CD8-positive, alpha-beta memory T cell (primary cell): ENCODE measurements around the gene MYO18B. TPM values are rescaled to one million over a fixed set of nuclear protein-coding genes. Genes with fewer than 3 reads are reported as not detected.
A peak's percentile ranks its signal among the peaks of the same experiment; 100 is the strongest.

Source experiments
- CTCF ChIA-PET: fragments of 350-600 bp; sonication (Branson Sonifier 250); formaldehyde crosslinking; loops from one replicate; lab custom pipeline; 2021; ENCODE audit warnings: antibody characterized with exemption; lab: Charles Lee
- POLR2A ChIA-PET: fragments of 350-600 bp; sonication (Branson Sonifier 250); formaldehyde crosslinking; loops from one replicate; lab custom pipeline; 2021; ENCODE audit warnings: antibody characterized with exemption; lab: Charles Lee
- DNase-seq, 5 donors: peaks; one replicate each; pipeline versions ENCODE4 v3.0.0 to v3.0.0-alpha.2; 2020 to 2022; ENCODE audit warnings: mixed read lengths in 1 of 5
- H3K27ac ChIP-seq: one replicate; pipeline ENCODE4 v1.7.0; 2013; ENCODE audit warnings: low read depth, mild to moderate bottlenecking, low read length, moderate library complexity
- H3K27me3 ChIP-seq: 2 replicates; pipeline ENCODE4 v1.7.0; 2013; ENCODE audit warnings: low read length, mild to moderate bottlenecking; ENCODE audit not compliant: insufficient read depth, poor library complexity, severe bottlenecking
- H3K36me3 ChIP-seq: 2 replicates; pipeline ENCODE4 v1.7.0; 2013; ENCODE audit warnings: mild to moderate bottlenecking, low read length, moderate library complexity; ENCODE audit not compliant: insufficient read depth
- H3K4me1 ChIP-seq: 2 replicates; pipeline ENCODE4 v1.7.0; 2013; ENCODE audit warnings: mild to moderate bottlenecking, low read length, moderate library complexity; ENCODE audit not compliant: insufficient read depth
- H3K4me3 ChIP-seq: 2 replicates; pipeline ENCODE4 v1.7.0; 2013; ENCODE audit warnings: mild to moderate bottlenecking, low read length
- H3K9me3 ChIP-seq: 2 replicates; pipeline ENCODE4 v1.7.0; 2013; ENCODE audit warnings: mild to moderate bottlenecking, low read length
- H3K27ac Mint-ChIP-seq, 8 donors: one replicate each; pipeline ENCODE4 v1.8.0; 2020 to 2021; ENCODE audit warnings: mixed read lengths in 8 of 8, mild to moderate bottlenecking in 6 of 8, inconsistent platforms in 3 of 8, moderate library complexity in 3 of 8
- H3K27me3 Mint-ChIP-seq, 2 donors: one replicate each; pipeline ENCODE4 v1.8.0; 2020 to 2021; ENCODE audit warnings: mixed read lengths in 2 of 2, mild to moderate bottlenecking in 1 of 2, moderate library complexity in 1 of 2
- H3K36me3 Mint-ChIP-seq, 3 donors: one replicate each; pipeline ENCODE4 v1.8.0; 2020 to 2021; ENCODE audit warnings: mixed read lengths in 3 of 3, inconsistent platforms in 1 of 3, mild to moderate bottlenecking in 1 of 3
- H3K4me1 Mint-ChIP-seq, 3 donors: one replicate each; pipeline ENCODE4 v1.8.0; 2020 to 2021; ENCODE audit warnings: mixed read lengths in 3 of 3, inconsistent platforms in 1 of 3, mild to moderate bottlenecking in 1 of 3
- H3K4me3 Mint-ChIP-seq, 7 donors: one replicate each; pipeline ENCODE4 v1.8.0; 2020 to 2021; ENCODE audit warnings: mixed read lengths in 7 of 7, mild to moderate bottlenecking in 6 of 7, moderate library complexity in 4 of 7, inconsistent platforms in 2 of 7
- H3K9me3 Mint-ChIP-seq, 5 donors: one replicate each; pipeline ENCODE4 v1.8.0; 2020 to 2022; ENCODE audit warnings: mixed read lengths in 5 of 5, mild to moderate bottlenecking in 3 of 5, moderate library complexity in 2 of 5, inconsistent platforms in 1 of 5
- polyA plus RNA-seq: library from polyadenylated mRNA; unstranded; fragments of 300-500 nt; fragmentation: Illumina TruSeq; gene quantifications from one replicate; pipeline ENCODE4 v1.2.3, GENCODE V29; 2021
- total RNA-seq, 2 experiments: library from RNA; stranded (reverse); gene quantifications; one replicate each; pipeline ENCODE4 v1.2.3, GENCODE V29; 2021

The MYO18B gene
- total and polyA plus RNA-seq, 3 experiments from 2014 or later: 0.06 to 0.84 (median 0.59) TPM

DNA sequence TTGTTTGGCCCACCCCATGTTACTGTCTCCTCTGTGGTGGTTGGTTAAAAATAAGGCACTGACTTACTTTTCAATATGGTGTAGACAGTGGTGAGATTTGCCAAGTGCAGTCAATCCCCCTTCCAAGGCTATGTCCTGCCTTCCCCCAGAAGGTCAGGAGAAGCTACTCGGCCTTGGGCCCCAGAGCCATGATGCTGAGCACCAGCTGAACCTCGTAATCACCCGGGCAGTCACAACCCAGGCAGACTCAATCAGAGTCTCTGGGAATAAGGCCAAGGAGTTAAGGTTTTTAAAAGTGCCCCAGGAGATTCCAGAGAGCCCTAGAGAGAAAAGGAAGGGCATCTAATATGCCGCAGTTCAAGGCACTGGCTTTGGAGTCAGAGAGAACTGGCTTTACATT, 23.8 kb downstream of the MYO18B start:
- Mint-ChIP-seq H3K9me3 (peaks cover 3 to 15% (median 10%) of the 10 kb centered on the region in 5 donors), H3K27me3 (peaks cover 7 to 13% of the 10 kb centered on the region in 2 donors)

DNA sequence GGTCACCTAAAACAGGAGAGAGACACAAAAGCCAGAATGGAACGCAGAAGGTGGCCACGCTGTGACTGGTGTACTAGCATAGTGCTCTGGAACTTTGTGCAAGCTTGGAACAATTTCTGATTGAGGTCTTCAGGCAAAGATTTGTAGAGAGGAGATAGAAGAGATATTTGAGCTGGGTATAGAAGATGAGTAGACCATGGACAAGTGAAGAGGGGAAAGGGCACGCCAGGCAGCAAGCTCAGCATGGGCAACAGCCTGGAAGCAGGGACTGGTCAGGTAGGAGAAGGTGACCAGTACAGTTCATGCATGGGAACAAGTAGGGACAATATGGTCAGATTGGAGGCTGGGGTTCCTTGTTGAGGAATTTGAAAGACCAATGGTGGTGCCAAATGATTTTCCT, 24.4 kb downstream of the MYO18B start:
- Mint-ChIP-seq H3K36me3 (peaks cover 0 to 8% (median 0%) of the 10 kb centered on the region in 3 donors), H3K27ac (no peak overlapping the region)

More for the DNA sequence above, 23.8 kb downstream of the MYO18B start:
- no peaks in the 10 kb centered on the region for H3K4me1 Mint-ChIP-seq
- H3K27ac Mint-ChIP-seq: no peak overlapping the region
- POLR2A ChIA-PET: no interaction called here
- CTCF ChIA-PET: no interaction called here
- no peak overlapping the region for H3K4me3 Mint-ChIP-seq
- Histone ChIP-seq H3K9me3 (no peaks in the 10 kb centered on the region), H3K36me3 (no peaks in the 10 kb centered on the region), H3K4me3 (no peak overlapping the region), H3K4me1 (no peaks in the 10 kb centered on the region), H3K27me3 (no peaks in the 10 kb centered on the region), H3K27ac (no peak overlapping the region)
- no peak for DNase-seq
- H3K36me3 Mint-ChIP-seq: peaks cover 0 to 8% (median 0%) of the 10 kb centered on the region in 3 donors

DNA sequence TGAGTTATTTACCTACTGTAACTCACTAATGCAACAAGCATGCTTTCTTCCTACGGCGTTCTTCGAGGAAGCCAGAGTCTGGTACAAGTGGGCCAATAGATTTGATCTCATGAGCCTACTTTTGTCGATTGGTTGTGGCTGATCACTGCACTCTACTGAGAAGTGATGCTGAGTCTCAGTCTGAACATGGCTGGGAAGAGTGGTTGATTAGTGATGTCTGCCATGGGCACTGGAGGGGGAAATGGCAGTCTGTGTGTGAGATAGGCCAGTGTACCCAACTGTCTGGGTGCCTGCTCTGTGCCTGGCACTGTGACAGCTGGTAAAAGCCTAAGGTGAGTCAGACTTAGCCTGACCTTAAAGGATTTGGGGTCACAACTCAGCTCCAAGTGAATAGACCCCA, 28.3 kb downstream of the MYO18B start:
- Mint-ChIP-seq H3K36me3 (peaks cover 0 to 8% (median 0%) of the 10 kb centered on the region in 3 donors), H3K4me1 (peaks cover 1 to 5% (median 5%) of the 10 kb centered on the region in 3 donors), H3K9me3 (peaks cover 3 to 15% (median 10%) of the 10 kb centered on the region in 5 donors), H3K27me3 (peaks cover 4 to 8% of the 10 kb centered on the region in 2 donors), H3K27ac (no peak overlapping the region), H3K4me3 (no peak overlapping the region)
- H3K4me1 ChIP-seq: no peaks in the 10 kb centered on the region
- no peak overlapping the region for H3K27ac ChIP-seq
- no peaks in the 10 kb centered on the region for H3K9me3 ChIP-seq
- ChIA-PET POLR2A (no interaction called here), CTCF (no interaction called here)
- no peak for DNase-seq
- no peak overlapping the region for H3K4me3 ChIP-seq
- no peaks in the 10 kb centered on the region for H3K27me3 ChIP-seq
- no peaks in the 10 kb centered on the region for H3K36me3 ChIP-seq

More for the DNA sequence above, 24.4 kb downstream of the MYO18B start:
- ChIA-PET POLR2A (no interaction called here), CTCF (no interaction called here)
- no peak for DNase-seq
- Histone ChIP-seq H3K9me3 (no peaks in the 10 kb centered on the region), H3K4me1 (no peaks in the 10 kb centered on the region), H3K4me3 (no peak overlapping the region), H3K27me3 (no peaks in the 10 kb centered on the region), H3K36me3 (no peaks in the 10 kb centered on the region), H3K27ac (no peak overlapping the region)
- no peak overlapping the region for H3K4me3 Mint-ChIP-seq
- H3K4me1 Mint-ChIP-seq: no peaks in the 10 kb centered on the region
- H3K27me3 Mint-ChIP-seq: peaks cover 6 to 11% of the 10 kb centered on the region in 2 donors
- peaks cover 3 to 15% (median 10%) of the 10 kb centered on the region in 5 donors for H3K9me3 Mint-ChIP-seq

DNA sequence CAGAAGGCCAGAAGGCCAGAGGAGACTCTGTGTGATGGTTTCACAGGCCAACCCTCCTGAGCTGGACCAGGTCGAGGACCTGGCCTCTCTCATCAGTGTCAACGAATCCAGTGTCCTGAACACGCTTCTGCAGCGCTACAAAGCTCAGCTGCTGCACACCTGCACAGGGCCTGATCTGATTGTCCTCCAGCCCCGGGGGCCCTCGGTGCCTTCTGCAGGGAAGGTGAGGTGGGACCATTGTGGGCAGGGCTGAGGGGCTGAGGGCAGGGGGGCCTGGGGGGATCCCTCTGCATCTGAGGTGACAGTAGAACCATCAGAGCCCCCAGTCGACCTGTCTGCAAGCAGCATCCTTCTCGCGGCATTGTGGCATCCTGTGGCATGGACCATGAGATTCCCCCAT, 30.3 kb downstream of the MYO18B start:
- no peaks in the 10 kb centered on the region for H3K36me3 ChIP-seq
- H3K27me3 Mint-ChIP-seq: peaks cover 3% of the 10 kb centered on the region in 2 donors
- no peaks in the 10 kb centered on the region for H3K9me3 Mint-ChIP-seq
- H3K9me3 ChIP-seq: no peaks in the 10 kb centered on the region
- H3K27ac ChIP-seq: no peak overlapping the region
- no peaks in the 10 kb centered on the region for H3K36me3 Mint-ChIP-seq
- no peak for DNase-seq
- no peak overlapping the region for H3K4me3 Mint-ChIP-seq
- H3K4me1 ChIP-seq: no peaks in the 10 kb centered on the region
- ChIA-PET POLR2A (no interaction called here), CTCF (interaction anchor here (1.0 to 2.4 kb wide), 4 partner anchors 17 to 310 kb away, joined by 3 to 8 read pairs (median 4); no protein-coding TSS in a partner anchor)
- H3K4me3 ChIP-seq: no peak overlapping the region
- H3K27me3 ChIP-seq: no peaks in the 10 kb centered on the region
- no peak overlapping the region for H3K27ac Mint-ChIP-seq
- H3K4me1 Mint-ChIP-seq: peaks cover 1 to 5% (median 5%) of the 10 kb centered on the region in 3 donors

DNA sequence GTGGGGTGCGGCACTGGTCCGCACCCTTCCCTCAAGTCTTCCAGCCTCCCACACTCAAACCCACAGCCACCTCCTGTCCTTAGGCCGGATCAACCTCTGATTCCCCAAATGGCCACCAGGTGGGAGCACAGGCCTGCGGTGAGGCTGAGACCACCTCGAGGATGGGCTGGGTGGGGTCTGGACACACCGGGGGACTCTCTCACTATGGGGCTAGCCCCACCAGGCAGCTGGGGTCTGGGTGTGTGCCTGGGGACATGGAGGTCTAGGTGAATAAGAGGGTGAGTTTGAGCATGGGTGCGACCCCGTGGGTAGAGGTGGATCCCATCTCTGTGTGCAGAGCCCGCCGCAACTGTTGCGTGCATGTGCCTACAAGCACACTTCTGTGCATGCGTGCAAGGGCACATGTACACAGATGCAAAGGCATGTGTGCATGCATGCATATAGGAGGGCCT, 32.6 kb downstream of the MYO18B start:
- peak overlapping the region in 1 of 7 donors; percentile 37 for H3K4me3 Mint-ChIP-seq
- Histone ChIP-seq H3K4me3 (no peak overlapping the region), H3K27ac (no peak overlapping the region), H3K9me3 (no peaks in the 10 kb centered on the region), H3K27me3 (no peaks in the 10 kb centered on the region), H3K36me3 (no peaks in the 10 kb centered on the region), H3K4me1 (no peaks in the 10 kb centered on the region)
- POLR2A ChIA-PET: no interaction called here
- no peak overlapping the region for H3K27ac Mint-ChIP-seq
- H3K27me3 Mint-ChIP-seq: peaks cover 0 to 6% of the 10 kb centered on the region in 2 donors
- peaks cover 1 to 5% (median 5%) of the 10 kb centered on the region in 3 donors for H3K4me1 Mint-ChIP-seq
- no peak for DNase-seq
- H3K36me3 Mint-ChIP-seq: no peaks in the 10 kb centered on the region
- CTCF ChIA-PET: no interaction called here
- H3K9me3 Mint-ChIP-seq: no peaks in the 10 kb centered on the region

DNA sequence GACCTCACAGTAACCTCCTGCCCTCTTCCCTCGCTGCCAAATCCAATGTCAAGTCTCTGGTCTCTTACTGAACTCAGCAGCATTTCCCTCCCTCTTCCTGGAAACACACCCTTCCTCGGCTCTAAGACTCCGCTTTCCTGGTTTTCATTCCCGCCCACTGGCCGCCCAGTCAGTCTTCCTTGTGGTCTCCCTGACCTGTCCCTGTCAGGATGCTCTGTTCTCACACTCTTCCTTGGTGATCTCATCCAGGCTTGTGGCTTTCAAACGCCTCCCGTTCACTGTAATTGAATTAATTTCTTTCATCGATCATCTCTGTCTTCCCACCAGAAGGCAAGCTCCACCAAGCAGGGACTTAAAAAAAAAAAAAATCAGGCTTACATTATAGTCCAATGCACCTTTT, 33.5 kb downstream of the MYO18B start:
- Mint-ChIP-seq H3K27me3 (peaks cover under 1 to 6% of the 10 kb centered on the region in 2 donors), H3K36me3 (no peaks in the 10 kb centered on the region), H3K4me3 (no peak overlapping the region), H3K4me1 (peaks cover 1 to 5% (median 5%) of the 10 kb centered on the region in 3 donors), H3K9me3 (no peaks in the 10 kb centered on the region), H3K27ac (no peak overlapping the region)
- Histone ChIP-seq H3K9me3 (no peaks in the 10 kb centered on the region), H3K27me3 (no peaks in the 10 kb centered on the region), H3K36me3 (no peaks in the 10 kb centered on the region), H3K4me1 (no peaks in the 10 kb centered on the region), H3K4me3 (no peak overlapping the region), H3K27ac (no peak overlapping the region)
- ChIA-PET CTCF (no interaction called here), POLR2A (no interaction called here)
- no peak for DNase-seq

DNA sequence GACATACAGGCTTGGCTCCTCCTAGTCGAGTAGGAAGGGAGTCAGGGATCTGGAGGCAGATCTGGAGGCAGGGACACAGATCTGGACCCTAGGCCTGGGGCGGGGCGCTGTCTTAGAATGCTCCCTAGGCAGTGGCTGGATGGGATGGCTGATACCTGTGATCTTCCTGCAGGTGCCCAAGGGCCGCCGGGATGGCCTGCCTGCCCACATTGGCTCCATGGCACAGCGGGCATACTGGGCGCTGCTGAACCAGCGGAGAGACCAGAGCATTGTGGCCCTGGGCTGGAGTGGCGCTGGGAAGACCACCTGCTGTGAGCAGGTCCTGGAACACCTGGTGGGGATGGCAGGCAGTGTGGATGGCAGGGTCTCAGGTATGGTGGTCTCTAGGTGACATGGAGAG, 35.4 kb downstream of the MYO18B start:
- no peaks in the 10 kb centered on the region for H3K27me3 ChIP-seq
- ChIA-PET POLR2A (no interaction called here), CTCF (no interaction called here)
- no peak overlapping the region for H3K27ac Mint-ChIP-seq
- no peaks in the 10 kb centered on the region for H3K36me3 ChIP-seq
- no peaks in the 10 kb centered on the region for H3K4me1 ChIP-seq
- H3K27ac ChIP-seq: no peak overlapping the region
- no peaks in the 10 kb centered on the region for H3K9me3 Mint-ChIP-seq
- no peaks in the 10 kb centered on the region for H3K36me3 Mint-ChIP-seq
- no peak overlapping the region for H3K4me3 Mint-ChIP-seq
- H3K27me3 Mint-ChIP-seq: peaks cover 6% of the 10 kb centered on the region in 2 donors
- H3K4me1 Mint-ChIP-seq: peaks cover 1 to 5% (median 5%) of the 10 kb centered on the region in 3 donors
- H3K9me3 ChIP-seq: no peaks in the 10 kb centered on the region
- DNase-seq: no peak
- H3K4me3 ChIP-seq: no peak overlapping the region

DNA sequence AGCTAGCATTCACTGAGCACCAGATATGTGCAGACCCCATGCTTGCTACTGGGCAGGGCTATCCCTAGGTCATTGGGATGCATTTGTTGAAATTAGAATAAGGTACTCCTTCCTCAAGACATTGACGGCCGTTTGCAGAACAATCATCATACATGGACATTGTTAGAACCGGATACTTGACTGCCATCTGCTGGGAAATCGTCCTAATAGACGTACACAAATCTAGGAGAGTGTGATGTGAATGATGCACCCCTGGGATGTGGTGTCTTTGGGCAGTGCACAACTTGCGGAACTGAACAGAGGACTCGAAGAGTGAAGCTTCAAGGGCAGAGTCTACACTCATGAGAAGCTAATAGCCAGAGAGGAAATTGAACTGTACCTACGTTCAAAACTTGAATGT, 35.9 kb downstream of the MYO18B start:
- peaks cover 6% of the 10 kb centered on the region in 2 donors for H3K27me3 Mint-ChIP-seq
- no peak overlapping the region for H3K4me3 ChIP-seq
- H3K4me1 ChIP-seq: no peaks in the 10 kb centered on the region
- ChIA-PET POLR2A (no interaction called here), CTCF (no interaction called here)
- no peaks in the 10 kb centered on the region for H3K27me3 ChIP-seq
- no peak for DNase-seq
- H3K4me3 Mint-ChIP-seq: no peak overlapping the region
- no peaks in the 10 kb centered on the region for H3K36me3 Mint-ChIP-seq
- H3K4me1 Mint-ChIP-seq: peaks cover under 1 to 2% (median 1%) of the 10 kb centered on the region in 3 donors
- H3K27ac ChIP-seq: no peak overlapping the region
- H3K36me3 ChIP-seq: no peaks in the 10 kb centered on the region
- no peaks in the 10 kb centered on the region for H3K9me3 ChIP-seq
- H3K27ac Mint-ChIP-seq: no peak overlapping the region
- H3K9me3 Mint-ChIP-seq: no peaks in the 10 kb centered on the region
